ENCODE measurements around the gene GAPDH. TPM values are rescaled to one million over a fixed set of nuclear protein-coding genes. Genes with fewer than 3 reads are reported as not detected.

The GAPDH gene
- total and polyA plus RNA-seq, 2 experiments from 2014 or later = 1,719 to 2,607 TPM

GRCh38 chr12:6551063-6551461 lies 16.7 kb downstream of the GAPDH start:
- H3K4me3 ChIP-seq = no peak overlapping the region
- TF ChIP-seq EZH2phosphoT487 (IDR thresholded peaks at IDR 0.05; ENCODE audit: low read depth, severe bottlenecking, unreplicated experiment) (no peak), EZH2 (IDR thresholded peaks at IDR 0.05; ENCODE audit: borderline replicate concordance) (no peak), CTCF (IDR thresholded peaks at IDR 0.05; ENCODE audit: poor library complexity) (no peak)
- H4K20me1 ChIP-seq (ENCODE audit: insufficient read depth, poor library complexity, severe bottlenecking) = peaks cover 8% of the 10 kb centered on the region
- H3K4me2 ChIP-seq = no peak overlapping the region
- H3K36me3 ChIP-seq (replicated peaks; ENCODE audit: insufficient read depth, low read depth) = no peaks in the 10 kb centered on the region
- no peak overlapping the region for H2AFZ ChIP-seq
- H3K79me2 ChIP-seq = peaks cover 16% of the 10 kb centered on the region
- H3K9me2 ChIP-seq (replicated peaks; ENCODE audit: insufficient read depth) = no peaks in the 10 kb centered on the region
- 95% methylated on average over 18 of the region's 18 CpGs for WGBS (ENCODE audit: low lambda C conversion rate, missing lambda C conversion rate)
- peak overlapping the region; percentile 75 for H3K27ac ChIP-seq
- no peaks in the 10 kb centered on the region for H3K9me3 ChIP-seq (ENCODE audit: low read depth)
- no peak for DNase-seq (ENCODE audit: low spot score)
- peaks cover 14% of the 10 kb centered on the region for H3K4me1 ChIP-seq (ENCODE audit: insufficient read depth)
- H3K27me3 ChIP-seq = no peaks in the 10 kb centered on the region

DNA sequence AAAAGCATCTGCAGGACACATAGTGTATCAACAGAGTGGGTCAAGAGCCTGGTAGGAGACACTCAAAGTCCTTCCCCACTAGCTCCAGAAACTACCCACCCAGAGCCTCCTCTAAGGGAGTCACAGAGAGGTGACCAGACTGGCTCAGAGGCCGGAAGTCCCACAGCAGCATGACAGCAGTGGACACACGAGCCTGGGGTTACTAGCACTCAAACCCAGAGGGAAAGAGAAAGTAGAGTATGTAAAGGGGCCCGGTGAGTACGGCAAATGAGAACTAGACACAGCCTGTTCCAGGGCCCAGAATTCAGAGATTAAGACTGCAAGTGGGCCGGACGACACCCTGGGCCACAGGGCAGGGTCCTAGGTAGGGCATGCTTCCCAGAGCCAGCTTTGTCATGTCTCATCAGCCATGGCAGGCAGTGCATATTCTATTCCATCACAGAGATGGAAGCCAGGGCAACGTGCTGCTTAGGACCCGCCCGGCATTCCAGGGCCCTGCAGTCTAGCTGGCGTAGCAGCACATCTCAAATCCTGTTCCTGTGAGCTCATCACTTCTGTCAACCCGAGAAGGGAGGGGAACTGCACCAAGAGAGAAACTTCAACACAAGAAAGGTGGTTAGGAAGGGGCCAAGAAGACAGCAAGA lies 17.3 kb downstream of the GAPDH start:
- Histone ChIP-seq H3K4me3 (no peak overlapping the region), H2AFZ (no peak overlapping the region), H3K4me2 (peak overlapping the region; percentile 29), H3K4me1 (ENCODE audit: insufficient read depth) (peaks cover 14% of the 10 kb centered on the region), H3K27ac (peak overlapping the region; percentile 75), H3K9me3 (ENCODE audit: low read depth) (no peaks in the 10 kb centered on the region), H4K20me1 (ENCODE audit: insufficient read depth, poor library complexity, severe bottlenecking) (peaks cover 8% of the 10 kb centered on the region), H3K79me2 (peaks cover 16% of the 10 kb centered on the region), H3K9me2 (replicated peaks; ENCODE audit: insufficient read depth) (no peaks in the 10 kb centered on the region), H3K27me3 (no peaks in the 10 kb centered on the region), H3K36me3 (replicated peaks; ENCODE audit: insufficient read depth, low read depth) (no peaks in the 10 kb centered on the region)
- TF ChIP-seq EZH2 (IDR thresholded peaks at IDR 0.05; ENCODE audit: borderline replicate concordance) (no peak), EZH2phosphoT487 (IDR thresholded peaks at IDR 0.05; ENCODE audit: low read depth, severe bottlenecking, unreplicated experiment) (no peak), CTCF (IDR thresholded peaks at IDR 0.05; ENCODE audit: poor library complexity) (no peak)
- no peak for DNase-seq (ENCODE audit: low spot score)
- WGBS (ENCODE audit: low lambda C conversion rate, missing lambda C conversion rate) = 80% methylated on average over 11 of the region's 11 CpGs

GRCh38 chr12:6552140-6552551 lies 17.8 kb downstream of the GAPDH start:
- Histone ChIP-seq H3K4me1 (ENCODE audit: insufficient read depth) (peaks cover 14% of the 10 kb centered on the region), H3K9me3 (ENCODE audit: low read depth) (no peaks in the 10 kb centered on the region), H2AFZ (no peak overlapping the region), H3K27me3 (no peaks in the 10 kb centered on the region), H3K4me3 (no peak overlapping the region), H3K27ac (peak overlapping the region; percentile 75), H4K20me1 (ENCODE audit: insufficient read depth, poor library complexity, severe bottlenecking) (peaks cover 8% of the 10 kb centered on the region), H3K36me3 (replicated peaks; ENCODE audit: insufficient read depth, low read depth) (no peaks in the 10 kb centered on the region), H3K4me2 (peak overlapping the region; percentile 92), H3K9me2 (replicated peaks; ENCODE audit: insufficient read depth) (no peaks in the 10 kb centered on the region), H3K79me2 (peaks cover 16% of the 10 kb centered on the region)
- WGBS (ENCODE audit: low lambda C conversion rate, missing lambda C conversion rate) = 70% methylated on average over 4 of the region's 4 CpGs
- TF ChIP-seq EZH2phosphoT487 (IDR thresholded peaks at IDR 0.05; ENCODE audit: low read depth, severe bottlenecking, unreplicated experiment) (no peak), EZH2 (IDR thresholded peaks at IDR 0.05; ENCODE audit: borderline replicate concordance) (no peak), CTCF (IDR thresholded peaks at IDR 0.05; ENCODE audit: poor library complexity) (no peak)
- no peak for DNase-seq (ENCODE audit: low spot score)
